ENCODE data around the gene VWC2.

DNA sequence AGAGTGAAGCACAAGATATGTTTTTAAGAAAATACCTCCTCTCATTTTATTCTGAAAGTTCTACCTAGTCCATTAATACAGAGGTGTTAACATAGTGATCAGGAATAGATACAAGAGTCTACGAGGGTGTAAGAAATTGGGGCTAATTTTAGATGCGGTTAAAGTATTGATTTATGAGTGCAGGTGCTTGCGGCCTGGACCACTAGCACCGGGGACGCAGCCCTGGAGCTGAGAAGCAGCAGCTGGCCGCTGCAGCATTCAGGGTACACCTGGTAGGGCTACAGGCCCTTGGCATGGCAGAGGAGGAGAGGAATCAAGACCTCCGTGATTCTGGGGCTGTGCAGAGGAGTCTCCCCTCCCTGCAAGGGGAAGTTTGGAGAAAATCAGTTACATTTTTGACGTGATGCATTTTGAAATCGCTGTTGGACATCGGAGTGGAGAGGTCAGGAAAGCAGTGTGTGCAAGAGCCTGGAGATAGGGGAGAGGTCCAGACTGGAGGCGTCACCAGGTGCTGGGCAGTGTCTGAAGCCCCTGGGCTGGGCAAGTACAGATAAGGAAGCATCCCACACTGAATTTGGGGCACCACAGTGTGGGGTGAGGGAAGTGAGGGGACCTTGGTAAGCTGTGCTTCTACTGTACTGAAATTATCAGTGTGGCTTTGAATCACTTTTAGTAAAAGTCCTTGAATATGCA, 112.3 kb downstream of the VWC2 start:
- TF ChIP-seq ARNTL (CRISPR knock-in tag; IDR thresholded peaks at IDR 0.05; ENCODE audit: borderline replicate concordance, low read depth) (no peak), ZFP30 (CRISPR knock-in tag; IDR thresholded peaks at IDR 0.05) (no peak), SNAI2 (CRISPR knock-in tag; IDR thresholded peaks at IDR 0.05) (no peak), ZC3H10 (CRISPR knock-in tag; IDR thresholded peaks at IDR 0.05) (no peak), ZNF70 (CRISPR knock-in tag; IDR thresholded peaks at IDR 0.05) (no peak), PPARA (CRISPR knock-in tag; IDR thresholded peaks at IDR 0.05; ENCODE audit: borderline replicate concordance) (no peak), ZNF8 (CRISPR knock-in tag; IDR thresholded peaks at IDR 0.05) (no peak)

Measured in SK-N-SH treated with all-trans-retinoic acid at 6 μM for 48 hours (cell line).